Skeletal muscle satellite cell (primary cell): ENCODE data around the gene TOX3.

Source experiments
- H3K27me3 ChIP-seq: 2 replicates; pipeline ENCODE4 v1.7.0; 2013; ENCODE audit warnings: low read length; ENCODE audit not compliant: control insufficient read depth, insufficient read depth
- H3K36me3 ChIP-seq: 2 replicates; pipeline ENCODE4 v1.7.0; 2013; ENCODE audit warnings: mild to moderate bottlenecking, control low read depth, low read length; ENCODE audit not compliant: insufficient read depth
- H3K4me1 ChIP-seq: 2 replicates; pipeline ENCODE4 v1.7.0; 2013; ENCODE audit warnings: low read length; ENCODE audit not compliant: control insufficient read depth, insufficient read depth
- H3K4me2 ChIP-seq: 2 replicates; pipeline ENCODE4 v1.7.0; 2013; ENCODE audit warnings: mild to moderate bottlenecking, low read length
- H3K4me3 ChIP-seq: 2 replicates; pipeline ENCODE4 v1.7.0; 2013; ENCODE audit warnings: low read length
- H3K9ac ChIP-seq: 2 replicates; pipeline ENCODE4 v1.7.0; 2013; ENCODE audit warnings: mild to moderate bottlenecking, low read depth, low read length, moderate library complexity
- H3K9me3 ChIP-seq: replicated peaks from 2 replicates; pipeline ENCODE4 v1.7.0; 2013; ENCODE audit warnings: mild to moderate bottlenecking, control low read depth, low read length

Gene TOX3

DNA sequence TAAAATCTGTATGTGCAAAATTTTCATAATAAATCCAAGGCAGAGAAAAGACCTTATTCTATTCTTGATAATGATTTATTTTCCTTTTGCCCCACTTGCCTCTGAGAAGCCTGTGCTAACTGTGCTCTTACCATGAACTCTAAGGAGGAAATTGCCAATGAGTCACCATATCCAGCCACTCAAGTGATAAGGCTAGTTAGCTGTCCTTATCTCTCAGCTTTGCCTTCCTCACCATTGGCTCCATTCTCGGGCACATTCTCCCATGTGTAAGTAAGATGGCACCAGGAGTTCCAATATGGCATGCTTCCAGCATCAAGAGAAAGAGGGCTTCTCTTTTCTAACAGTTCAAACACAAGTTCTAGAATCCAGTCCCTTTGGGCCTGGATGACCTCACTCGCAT lies 142.4 kb downstream of the TOX3 start:
- Histone ChIP-seq H3K27me3 (no peaks in the 10 kb centered on the region), H3K4me2 (no peak overlapping the region), H3K9me3 (peaks cover 14% of the 10 kb centered on the region), H3K36me3 (no peaks in the 10 kb centered on the region), H3K4me1 (no peaks in the 10 kb centered on the region), H3K9ac (no peak overlapping the region), H3K4me3 (no peak overlapping the region)

DNA sequence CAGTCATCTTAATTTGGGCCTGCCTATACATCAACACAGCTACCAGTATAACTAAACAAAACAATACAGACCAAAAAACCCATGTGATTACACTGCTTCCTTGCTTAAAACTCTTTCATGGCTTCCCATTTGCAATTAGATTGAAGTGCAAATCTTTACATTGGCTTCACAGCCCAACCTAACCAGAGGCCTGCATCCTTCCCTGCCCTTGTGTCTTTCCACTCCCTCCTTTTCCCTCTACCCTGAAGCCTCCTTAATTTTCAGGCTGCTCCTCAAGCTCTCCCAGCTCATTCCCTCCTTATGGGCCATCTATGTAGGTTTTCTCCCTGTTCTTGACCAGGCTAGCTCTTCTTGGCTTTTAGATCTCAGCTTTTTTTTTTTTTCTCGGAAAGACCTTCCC lies 147.8 kb downstream of the TOX3 start:
- Histone ChIP-seq H3K27me3 (no peaks in the 10 kb centered on the region), H3K4me3 (no peak overlapping the region), H3K36me3 (no peaks in the 10 kb centered on the region), H3K9ac (no peak overlapping the region), H3K4me1 (no peaks in the 10 kb centered on the region), H3K9me3 (peaks cover 6% of the 10 kb centered on the region), H3K4me2 (no peak overlapping the region)

DNA sequence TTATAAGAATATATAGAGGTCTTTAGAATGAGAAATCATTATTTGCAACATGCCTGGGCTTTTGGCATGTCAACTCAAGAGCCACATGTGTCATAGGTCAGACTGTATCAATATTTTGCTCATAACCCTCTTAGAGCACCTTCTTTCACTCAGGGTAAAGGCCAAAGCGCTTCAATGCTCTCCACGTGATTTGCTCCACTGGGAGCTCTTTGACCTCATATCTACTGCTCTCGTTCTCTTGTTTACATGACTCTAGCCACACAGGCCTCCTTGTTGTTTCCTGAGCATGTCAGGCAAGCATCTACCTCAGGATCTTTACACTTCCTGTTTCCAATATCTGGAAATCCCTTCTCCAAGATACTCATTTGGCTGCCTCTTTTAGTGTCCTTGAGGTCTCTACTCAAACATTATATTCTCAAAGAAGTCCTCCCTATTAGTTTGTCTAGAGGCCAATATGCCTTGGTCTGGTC lies 148.4 kb downstream of the TOX3 start:
- H3K4me3 ChIP-seq, result no peak overlapping the region
- no peak overlapping the region for H3K4me2 ChIP-seq
- H3K36me3 ChIP-seq, result no peaks in the 10 kb centered on the region
- H3K4me1 ChIP-seq, result no peaks in the 10 kb centered on the region
- no peaks in the 10 kb centered on the region for H3K27me3 ChIP-seq
- H3K9me3 ChIP-seq, result peaks cover under 1% of the 10 kb centered on the region
- H3K9ac ChIP-seq, result no peak overlapping the region

DNA sequence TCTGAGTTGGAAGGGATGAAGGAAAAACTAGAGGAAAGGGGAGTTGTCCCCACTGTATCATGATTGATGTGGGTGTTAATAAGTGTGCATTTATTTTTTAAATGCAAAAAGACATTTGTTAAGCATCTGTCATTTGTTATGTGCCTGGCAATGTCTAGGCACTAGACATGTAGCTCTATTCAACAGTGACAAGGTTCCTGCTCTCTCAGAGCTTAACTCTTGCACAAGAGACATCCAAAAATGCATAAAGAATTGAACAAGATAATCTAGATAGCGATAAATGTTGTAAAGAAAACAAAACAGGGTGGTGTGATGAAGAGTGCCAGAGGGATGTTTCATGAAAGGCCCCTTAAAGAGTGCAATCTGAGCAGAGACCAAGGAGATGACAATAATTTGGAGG lies 148.9 kb downstream of the TOX3 start:
- no peaks in the 10 kb centered on the region for H3K9me3 ChIP-seq
- H3K27me3 ChIP-seq, result no peaks in the 10 kb centered on the region
- H3K4me1 ChIP-seq, result no peaks in the 10 kb centered on the region
- H3K4me2 ChIP-seq, result no peak overlapping the region
- no peak overlapping the region for H3K4me3 ChIP-seq
- no peaks in the 10 kb centered on the region for H3K36me3 ChIP-seq
- no peak overlapping the region for H3K9ac ChIP-seq

DNA sequence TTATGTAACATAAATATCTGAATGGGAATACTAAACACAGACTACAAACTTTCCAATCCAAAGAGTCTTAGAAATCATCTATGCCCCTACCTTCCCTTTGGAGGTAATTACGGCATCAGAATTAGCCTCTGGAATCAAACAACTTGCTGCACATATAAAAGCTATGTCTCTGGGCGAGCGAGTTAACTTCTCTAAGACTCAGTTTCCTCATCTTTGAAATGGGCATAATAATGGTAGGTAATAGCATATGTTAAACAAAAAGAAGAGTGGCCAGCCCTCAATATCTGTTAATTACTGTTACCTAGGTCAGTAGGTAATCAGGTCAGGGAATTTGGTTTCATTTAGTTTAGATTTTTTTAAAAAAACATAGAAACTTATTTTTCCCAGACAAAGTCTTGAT lies 153.5 kb downstream of the TOX3 start:
- H3K9me3 ChIP-seq, result no peaks in the 10 kb centered on the region
- H3K9ac ChIP-seq, result no peak overlapping the region
- H3K4me2 ChIP-seq, result no peak overlapping the region
- no peaks in the 10 kb centered on the region for H3K4me1 ChIP-seq
- no peaks in the 10 kb centered on the region for H3K36me3 ChIP-seq
- H3K27me3 ChIP-seq, result no peaks in the 10 kb centered on the region
- no peak overlapping the region for H3K4me3 ChIP-seq

DNA sequence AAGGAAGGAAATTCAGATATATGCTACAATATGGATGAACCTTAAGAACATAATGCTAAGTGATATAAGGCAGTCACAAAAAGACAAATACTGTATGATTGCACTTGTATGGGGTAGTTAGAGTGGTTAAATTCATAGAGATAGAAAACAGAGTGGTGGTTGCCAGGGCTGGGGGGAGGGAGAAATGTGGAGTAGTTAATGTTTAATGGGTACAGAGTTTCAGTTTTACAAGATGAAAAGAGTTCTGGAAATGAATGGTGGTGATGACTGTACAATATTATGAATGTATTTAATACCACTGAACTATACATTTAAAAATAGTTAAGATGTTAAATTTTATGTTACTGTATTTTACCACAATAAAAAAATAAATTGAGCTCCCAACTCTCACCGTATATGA lies 157.9 kb downstream of the TOX3 start:
- Histone ChIP-seq H3K4me3 (no peak overlapping the region), H3K36me3 (no peaks in the 10 kb centered on the region), H3K4me2 (no peak overlapping the region), H3K9ac (no peak overlapping the region), H3K27me3 (no peaks in the 10 kb centered on the region), H3K9me3 (no peaks in the 10 kb centered on the region), H3K4me1 (no peaks in the 10 kb centered on the region)
